K562 (cell line): ENCODE results near the gene PTP4A2. TPM values are rescaled to one million over a fixed set of nuclear protein-coding genes. Genes with fewer than 3 reads are reported as not detected.

Experiments
- ATF7 ChIP-seq: fragments of 450-650 bp; IDR thresholded peaks from 2 replicates; pipeline ENCODE4 v1.7.1; 2014; ENCODE audit warnings: mild to moderate bottlenecking, moderate library complexity
- C11orf30 ChIP-seq: fragments of 450-650 bp; IDR thresholded peaks from 2 replicates; pipeline ENCODE4 v1.6.1; 2016; ENCODE audit warnings: low read depth, mild to moderate bottlenecking
- FOXK1 ChIP-seq: sonication (generic); formaldehyde crosslinking; IDR thresholded peaks from 2 replicates; pipeline ENCODE4 v1.8.0; 2022; ENCODE audit warnings: missing genetic modification reagents, mild to moderate bottlenecking, borderline replicate concordance
- KAT7 ChIP-seq: sonication (generic); formaldehyde crosslinking; IDR thresholded peaks from 2 replicates; pipeline ENCODE4 v1.8.0; 2022; ENCODE audit warnings: missing genetic modification reagents, mild to moderate bottlenecking, borderline replicate concordance
- MAFF ChIP-seq: IDR thresholded peaks from 2 replicates; pipeline ENCODE4 v1.6.1; 2012; ENCODE audit warnings: low read length, improper control_type of control experiment
- MAFG ChIP-seq: fragments of 450-650 bp; conservative IDR thresholded peaks from 2 replicates; pipeline ENCODE4 v1.6.1; 2016; ENCODE audit warnings: missing genetic modification characterization, missing compliant biosample characterization
- RAD21 ChIP-seq, 2 experiments: fragments of 250-450 bp in 1 of 2; fragments of 450-650 bp in 1 of 2; sonication (Bioruptor Pico) in 1 of 2; formaldehyde crosslinking in 1 of 2; IDR thresholded peaks in 1 of 2; conservative IDR thresholded peaks in 1 of 2; 2 replicates each; pipeline versions ENCODE4 v1.4.0 to v1.8.0; 2020 to 2022; ENCODE audit warnings: mild to moderate bottlenecking in 2 of 2, moderate library complexity in 1 of 2
- SAP30 ChIP-seq: fragments of 200-600 bp; sonication (generic); IDR thresholded peaks from 2 replicates; pipeline ENCODE4 v1.6.1; 2012; ENCODE audit warnings: borderline replicate concordance, low read depth, mild to moderate bottlenecking, moderate library complexity, low read length, control low read depth, inconsistent platforms; ENCODE audit not compliant: insufficient read depth, poor library complexity, severe bottlenecking
- SPI1 ChIP-seq: IDR thresholded peaks from 2 replicates; pipeline ENCODE4 v1.6.1; 2011; ENCODE audit warnings: low read depth, low read length, control low read depth, borderline replicate concordance
- ZNF316 ChIP-seq: fragments of 450-650 bp; IDR thresholded peaks from 2 replicates; pipeline ENCODE4 v1.6.1; 2016
- ZNF395 ChIP-seq: fragments of 200-800 bp; sonication (Bioruptor generic); IDR thresholded peaks from 2 replicates; pipeline ENCODE4 v1.6.1; 2017; ENCODE audit warnings: missing genetic modification characterization, missing compliant biosample characterization
- polyA plus RNA-seq, 8 experiments: library from polyadenylated mRNA; depleted of rRNA in 4 of 8; stranded (reverse) in 5 of 8; unstranded in 3 of 8; fragments of >200 nt; fragmentation: Nextera tagmentation in 2 of 8; fragmentation: Illumina TruSeq in 1 of 8; extraction: Ambion mirVana in 2 of 8; extraction: Trizol in 1 of 8; gene quantifications; 2 replicates each; pipeline versions ENCODE4 v1.2.1 to v1.2.3, GENCODE V29; 2011 to 2014; ENCODE audit warnings: inconsistent platforms in 1 of 8, missing spikeins in 1 of 8
- total RNA-seq, 7 experiments: library from RNA; depleted of rRNA in 6 of 7; stranded (reverse); fragments of >200 nt in 6 of 7; fragmentation: Illumina TruSeq in 2 of 7; extraction: Trizol in 2 of 7; gene quantifications; 2 replicates each; pipeline versions ENCODE4 v1.2.1 to v1.2.3, GENCODE V29; 2011 to 2021; ENCODE audit warnings: low replicate concordance in 1 of 7
- TF ChIP-seq, protein P1 (sequence below): sonication (generic); formaldehyde crosslinking; IDR thresholded peaks from 2 replicates; pipeline ENCODE4 v1.8.0; 2023; ENCODE audit warnings: mild to moderate bottlenecking, missing genetic modification reagents
- TF ChIP-seq, protein P2 (sequence below), 2 experiments: fragments of 450-650 bp; IDR thresholded peaks; 2 replicates each; pipeline ENCODE4 v1.6.1; 2016; ENCODE audit warnings: mild to moderate bottlenecking in 2 of 2, borderline replicate concordance in 1 of 2, low read depth in 1 of 2, moderate library complexity in 1 of 2

Gene PTP4A2
- total and polyA plus RNA-seq, 9 of the 15 experiments (the other 6 are each of a cell fraction or from before 2014, with no cell fraction given) = 197 to 870 (median 480) TPM

DNA sequence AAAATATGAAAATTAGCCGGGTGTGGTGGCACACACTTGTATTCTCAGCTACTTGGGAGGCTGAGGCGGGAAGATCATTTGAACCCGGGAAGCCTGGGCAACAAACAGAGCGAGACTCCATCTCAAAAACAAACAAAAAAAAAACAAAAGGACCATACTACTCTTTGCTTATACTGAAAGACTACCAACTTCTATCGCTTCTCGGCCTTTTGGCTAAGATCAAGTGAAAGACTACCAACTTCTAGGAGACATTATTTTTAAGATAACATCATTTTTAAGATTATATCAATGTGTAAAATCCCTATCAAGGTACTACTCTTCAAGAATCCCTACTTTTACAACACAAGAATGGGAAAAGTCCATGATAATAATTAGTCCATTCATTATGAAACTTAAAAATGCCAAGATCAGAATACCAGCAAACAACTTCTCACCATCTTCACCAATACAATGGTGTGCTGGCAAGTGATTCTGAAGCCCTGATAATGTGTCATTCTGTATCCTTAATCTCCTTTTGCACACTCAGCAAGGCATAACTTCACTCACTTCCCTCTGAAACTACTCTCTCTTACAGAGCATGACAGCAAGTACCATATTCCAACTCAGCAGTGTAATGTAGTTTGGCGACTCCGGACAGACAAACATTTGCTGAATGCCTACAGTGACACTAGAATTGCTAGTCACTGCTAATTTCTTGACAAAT is 1.7 kb downstream of the PTP4A2 start (continued):
- TF ChIP-seq, protein P1, sequence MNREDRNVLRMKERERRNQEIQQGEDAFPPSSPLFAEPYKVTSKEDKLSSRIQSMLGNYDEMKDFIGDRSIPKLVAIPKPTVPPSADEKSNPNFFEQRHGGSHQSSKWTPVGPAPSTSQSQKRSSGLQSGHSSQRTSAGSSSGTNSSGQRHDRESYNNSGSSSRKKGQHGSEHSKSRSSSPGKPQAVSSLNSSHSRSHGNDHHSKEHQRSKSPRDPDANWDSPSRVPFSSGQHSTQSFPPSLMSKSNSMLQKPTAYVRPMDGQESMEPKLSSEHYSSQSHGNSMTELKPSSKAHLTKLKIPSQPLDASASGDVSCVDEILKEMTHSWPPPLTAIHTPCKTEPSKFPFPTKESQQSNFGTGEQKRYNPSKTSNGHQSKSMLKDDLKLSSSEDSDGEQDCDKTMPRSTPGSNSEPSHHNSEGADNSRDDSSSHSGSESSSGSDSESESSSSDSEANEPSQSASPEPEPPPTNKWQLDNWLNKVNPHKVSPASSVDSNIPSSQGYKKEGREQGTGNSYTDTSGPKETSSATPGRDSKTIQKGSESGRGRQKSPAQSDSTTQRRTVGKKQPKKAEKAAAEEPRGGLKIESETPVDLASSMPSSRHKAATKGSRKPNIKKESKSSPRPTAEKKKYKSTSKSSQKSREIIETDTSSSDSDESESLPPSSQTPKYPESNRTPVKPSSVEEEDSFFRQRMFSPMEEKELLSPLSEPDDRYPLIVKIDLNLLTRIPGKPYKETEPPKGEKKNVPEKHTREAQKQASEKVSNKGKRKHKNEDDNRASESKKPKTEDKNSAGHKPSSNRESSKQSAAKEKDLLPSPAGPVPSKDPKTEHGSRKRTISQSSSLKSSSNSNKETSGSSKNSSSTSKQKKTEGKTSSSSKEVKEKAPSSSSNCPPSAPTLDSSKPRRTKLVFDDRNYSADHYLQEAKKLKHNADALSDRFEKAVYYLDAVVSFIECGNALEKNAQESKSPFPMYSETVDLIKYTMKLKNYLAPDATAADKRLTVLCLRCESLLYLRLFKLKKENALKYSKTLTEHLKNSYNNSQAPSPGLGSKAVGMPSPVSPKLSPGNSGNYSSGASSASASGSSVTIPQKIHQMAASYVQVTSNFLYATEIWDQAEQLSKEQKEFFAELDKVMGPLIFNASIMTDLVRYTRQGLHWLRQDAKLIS (CRISPR knock-in tag) = peak; percentile 63; the same call in 1 of the 2 replicates
- TF ChIP-seq, protein P2, sequence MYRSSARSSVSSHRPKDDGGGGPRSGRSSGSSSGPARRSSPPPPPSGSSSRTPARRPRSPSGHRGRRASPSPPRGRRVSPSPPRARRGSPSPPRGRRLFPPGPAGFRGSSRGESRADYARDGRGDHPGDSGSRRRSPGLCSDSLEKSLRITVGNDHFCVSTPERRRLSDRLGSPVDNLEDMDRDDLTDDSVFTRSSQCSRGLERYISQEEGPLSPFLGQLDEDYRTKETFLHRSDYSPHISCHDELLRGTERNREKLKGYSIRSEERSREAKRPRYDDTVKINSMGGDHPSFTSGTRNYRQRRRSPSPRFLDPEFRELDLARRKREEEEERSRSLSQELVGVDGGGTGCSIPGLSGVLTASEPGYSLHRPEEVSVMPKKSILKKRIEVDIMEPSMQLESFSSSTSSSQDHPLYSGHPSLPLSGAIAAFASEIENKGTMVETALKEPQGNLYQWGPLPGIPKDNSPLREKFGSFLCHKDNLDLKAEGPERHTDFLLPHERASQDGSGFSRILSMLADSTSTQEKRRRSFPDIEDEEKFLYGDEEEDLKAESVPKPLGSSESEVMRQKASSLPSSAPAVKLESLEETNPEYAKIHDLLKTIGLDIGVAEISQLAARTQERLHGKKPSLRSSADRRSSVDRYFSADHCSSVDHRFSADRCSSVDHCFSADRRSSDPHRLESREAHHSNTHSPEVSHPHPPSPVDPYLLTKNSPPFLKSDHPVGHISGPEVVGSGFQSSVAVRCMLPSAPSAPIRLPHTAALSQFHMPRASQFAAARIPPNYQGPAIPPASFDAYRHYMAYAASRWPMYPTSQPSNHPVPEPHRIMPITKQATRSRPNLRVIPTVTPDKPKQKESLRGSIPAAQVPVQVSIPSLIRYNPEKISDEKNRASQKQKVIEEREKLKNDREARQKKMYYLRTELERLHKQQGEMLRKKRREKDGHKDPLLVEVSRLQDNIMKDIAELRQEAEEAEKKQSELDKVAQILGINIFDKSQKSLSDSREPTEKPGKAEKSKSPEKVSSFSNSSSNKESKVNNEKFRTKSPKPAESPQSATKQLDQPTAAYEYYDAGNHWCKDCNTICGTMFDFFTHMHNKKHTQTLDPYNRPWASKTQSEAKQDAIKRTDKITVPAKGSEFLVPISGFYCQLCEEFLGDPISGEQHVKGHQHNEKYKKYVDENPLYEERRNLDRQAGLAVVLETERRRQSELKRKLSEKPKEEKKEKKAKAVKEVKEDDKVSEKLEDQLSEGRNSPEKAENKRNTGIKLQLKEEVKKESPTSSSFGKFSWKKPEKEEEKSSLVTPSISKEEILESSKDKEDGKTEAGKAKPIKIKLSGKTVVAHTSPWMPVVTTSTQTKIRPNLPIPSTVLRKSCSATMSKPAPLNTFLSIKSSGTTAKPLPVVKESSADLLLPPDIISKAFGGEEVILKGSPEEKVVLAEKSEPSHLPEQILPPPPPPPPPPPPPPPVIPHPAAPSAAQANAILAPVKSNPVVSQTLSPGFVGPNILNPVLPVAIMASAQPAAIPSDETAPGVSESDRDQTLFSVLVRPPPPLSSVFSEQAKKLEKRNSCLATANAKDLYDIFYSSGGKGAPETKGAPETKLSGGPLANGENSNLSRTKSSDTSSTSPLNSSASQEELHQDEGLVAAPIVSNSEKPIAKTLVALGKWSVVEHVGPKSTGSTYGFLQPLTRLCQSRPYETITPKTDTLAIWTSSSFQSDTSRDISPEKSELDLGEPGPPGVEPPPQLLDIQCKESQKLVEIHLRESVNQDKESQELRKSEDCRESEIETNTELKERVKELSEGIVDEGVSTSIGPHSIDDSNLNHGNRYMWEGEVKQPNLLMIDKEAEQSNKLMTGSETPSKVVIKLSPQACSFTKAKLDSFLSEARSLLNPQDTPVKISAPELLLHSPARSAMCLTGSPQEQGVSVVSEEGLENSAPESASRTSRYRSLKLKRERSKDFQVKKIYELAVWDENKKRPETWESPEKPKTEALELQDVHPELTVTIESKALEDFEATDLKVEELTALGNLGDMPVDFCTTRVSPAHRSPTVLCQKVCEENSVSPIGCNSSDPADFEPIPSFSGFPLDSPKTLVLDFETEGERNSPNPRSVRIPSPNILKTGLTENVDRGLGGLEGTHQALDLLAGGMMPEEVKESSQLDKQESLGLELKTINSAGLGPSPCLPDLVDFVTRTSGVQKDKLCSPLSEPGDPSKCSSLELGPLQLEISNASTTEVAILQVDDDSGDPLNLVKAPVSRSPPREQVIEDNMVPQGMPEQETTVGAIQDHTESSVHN (IDR thresholded peaks at IDR 0.05; ENCODE audit: borderline replicate concordance in 1 of 2, low read depth in 1 of 2) = no peak
- TF ChIP-seq FOXK1 (CRISPR knock-in tag) (no peak), ATF7 (no peak), KAT7 (CRISPR knock-in tag) (0 out of 2 replicates have a peak, but pooled peaks have one; percentile 46), MAFF (peak; percentile 60), C11orf30 (peak; percentile 81), ZNF316 (peak; percentile 89), ZNF395 (CRISPR knock-in tag) (no peak), MAFG (tag) (peak; percentile 72; the same call in 1 of the 2 replicates), SPI1 (peak; percentile 14; the same call in 1 of the 2 replicates), SAP30 (peak; percentile 36), RAD21 (CRISPR knock-in tag; conservative IDR thresholded peaks at IDR 0.05 in 1 of 2, IDR thresholded peaks at IDR 0.05 in 1 of 2) (peak in 1 of 2 experiments; percentile 5; a peak in 1 of 4 replicates)
